C1 segment of cervical spinal cord (tissue), 14 donors: ENCODE measurements around the gene CFAP141.

Experiments used
- DNase-seq, 14 donors: peaks; one replicate each; lab custom pipeline; 2025; lab: John Stamatoyannopoulos, UW

CFAP141 gene

GRCh38 chr1:154171880-154172279, 34.3 kb downstream of the CFAP141 start:
- DNase-seq, result no peak

GRCh38 chr1:154171223-154171583, 34.9 kb downstream of the CFAP141 start:
- no peak for DNase-seq

- DNase-seq, result no peak
Measured at GRCh38 chr1:154170547-154171222, 35.4 kb downstream of the CFAP141 start.

GRCh38 chr1:154167461-154167860, 38.7 kb downstream of the CFAP141 start:
- no peak for DNase-seq

- no peak for DNase-seq
Measured at GRCh38 chr1:154166207-154166606, 39.9 kb downstream of the CFAP141 start.

- DNase-seq, result no peak
Measured at GRCh38 chr1:154159554-154159953, 46.6 kb downstream of the CFAP141 start.

- DNase-seq, result no peak
Measured at GRCh38 chr1:154158307-154159125, 47.6 kb downstream of the CFAP141 start.

- no peak for DNase-seq
Measured at GRCh38 chr1:154157520-154158306, 48.4 kb downstream of the CFAP141 start.

GRCh38 chr1:154155251-154155650, 50.9 kb downstream of the CFAP141 start:
- no peak for DNase-seq

GRCh38 chr1:154154534-154155191, 51.5 kb downstream of the CFAP141 start, which contains the start of gene NUP210L:
TSS of gene NUP210L (minus strand) at chr1:154155073.
- peak in 2 of 14 donors; percentile 2 to 71 for DNase-seq

GRCh38 chr1:154154053-154154452, 52.1 kb downstream of the CFAP141 start:
- no peak for DNase-seq

- no peak for DNase-seq
Measured at GRCh38 chr1:154151311-154151710, 54.8 kb downstream of the CFAP141 start.
